Right renal cortex interstitium (tissue), 3 donors: ENCODE results near the gene PEA15. TPM values are rescaled to one million over a fixed set of nuclear protein-coding genes. Genes with fewer than 3 reads are reported as not detected.

ENCODE experiments used
- polyA plus RNA-seq, 3 donors: library from polyadenylated mRNA; unstranded; fragments of 120-200 nt; gene quantifications; one replicate each; pipeline ENCODE4 v1.2.1, GENCODE V29; 2013; ENCODE audit not compliant: insufficient read length in 3 of 3

The PEA15 gene
- polyA plus RNA-seq, 3 donors: 129 to 136 (median 132) TPM

Other genes starting within 250 kb of the PEA15 start
- 10 to 100 TPM; 11.5 to 12.2 (median 11.9) TPM for gene PIGM, start 173.4 kb upstream of the PEA15 start, polyA plus RNA-seq
- gene KCNJ10, start 135.2 kb upstream of the PEA15 start, polyA plus RNA-seq: 10 to 100 TPM; 28.0 to 33.3 (median 29.1) TPM
- gene KCNJ9, start 123.8 kb upstream of the PEA15 start, polyA plus RNA-seq: under 1 TPM; 0.08 to 0.12 (median 0.08) TPM
- 10 to 100 TPM; 24.8 to 33.0 (median 29.2) TPM for gene IGSF8, start 106.8 kb upstream of the PEA15 start, polyA plus RNA-seq
- 1 to 10 TPM; 4.2 to 5.8 (median 4.6) TPM for gene ATP1A2, start 89.6 kb upstream of the PEA15 start, polyA plus RNA-seq
- gene ATP1A4, start 53.8 kb upstream of the PEA15 start, polyA plus RNA-seq: under 1 TPM in 1 of 3 donors, not detected in 2; 0.37 TPM
- under 1 TPM; 0.15 to 0.34 (median 0.18) TPM for gene CASQ1, start 14.8 kb upstream of the PEA15 start, polyA plus RNA-seq
- gene DCAF8, start 57.2 kb downstream of the PEA15 start, polyA plus RNA-seq: 100 to 1,000 TPM; 170 to 208 (median 184) TPM
- gene PEX19, start 79.7 kb downstream of the PEA15 start, polyA plus RNA-seq: 10 to 100 TPM; 91.0 to 93.7 (median 91.3) TPM
- 100 to 1,000 TPM; 162 to 174 (median 166) TPM for gene COPA, start 137.9 kb downstream of the PEA15 start, polyA plus RNA-seq
- 100 to 1,000 TPM; 156 to 175 (median 157) TPM for gene NCSTN, start 138.0 kb downstream of the PEA15 start, polyA plus RNA-seq
- gene NHLH1, start 161.7 kb downstream of the PEA15 start, polyA plus RNA-seq: under 1 TPM; 0.06 to 0.13 (median 0.08) TPM
- gene VANGL2, start 195.2 kb downstream of the PEA15 start, polyA plus RNA-seq: 10 to 100 TPM; 30.9 to 33.7 (median 32.8) TPM